Endothelial cell of umbilical vein (primary cell): ENCODE results near the gene SPINK13.

ENCODE experiments used
- CTCF ChIP-seq, 2 donors: IDR thresholded peaks; 1 replicate in 1 of 2; 2 replicates in 1 of 2; pipeline ENCODE4 v1.5.1; 2011; ENCODE audit warnings: low read length in 2 of 2, mild to moderate bottlenecking in 2 of 2, moderate library complexity in 2 of 2, control low read depth in 1 of 2, inconsistent platforms in 1 of 2, low read depth in 1 of 2; ENCODE audit not compliant: insufficient read depth in 1 of 2; ENCODE audit errors: extremely low read depth in 1 of 2
- GATA2 ChIP-seq: IDR thresholded peaks from 2 replicates; pipeline ENCODE4 v1.7.0; 2011; ENCODE audit warnings: low read depth, mild to moderate bottlenecking, moderate library complexity, mixed read lengths, low read length; ENCODE audit not compliant: insufficient read length, insufficient read depth
- JUN ChIP-seq: IDR thresholded peaks from 2 replicates; pipeline ENCODE4 v1.6.1; 2011; ENCODE audit warnings: borderline replicate concordance, low read depth; ENCODE audit not compliant: insufficient read length, insufficient read depth
- MAX ChIP-seq: IDR thresholded peaks from 2 replicates; pipeline ENCODE4 v1.6.1; 2011; ENCODE audit not compliant: insufficient read depth, insufficient read length
- POLR2A ChIP-seq: IDR thresholded peaks from 2 replicates; pipeline ENCODE4 v1.6.1; 2012; ENCODE audit warnings: low read depth, mild to moderate bottlenecking, control low read depth, low read length
- POLR2AphosphoS5 ChIP-seq: IDR thresholded peaks from 2 replicates; pipeline ENCODE4 v1.6.1; 2012; ENCODE audit warnings: low read depth, mild to moderate bottlenecking, control low read depth, low read length, moderate library complexity; ENCODE audit not compliant: insufficient read depth

- TF ChIP-seq CTCF (IDR thresholded peaks at IDR 0.05; ENCODE audit: extremely low read depth in 1 of 2, insufficient read depth in 1 of 2, low read depth in 1 of 2, low read length in 2 of 2), result no peak
- no peak for TF ChIP-seq GATA2
- TF ChIP-seq POLR2A, result no peak
- TF ChIP-seq JUN, result no peak
- TF ChIP-seq MAX, result no peak
- no peak for TF ChIP-seq POLR2AphosphoS5
Measured at GRCh38 chr5:148238418-148238794, 30.2 kb upstream of the SPINK13 start, which contains the start of gene MARCOL.
